Measurements from ENCODE around the gene PLCH1.

PLCH1 gene

GRCh38 chr3:155391551-155391958, 353.3 kb downstream of the PLCH1 start:
- no peaks in the 10 kb centered on the region for H3K9me3 ChIP-seq (ENCODE audit: control insufficient read depth, insufficient read depth, low read depth, low read length)
- no peak overlapping the region for H3K4me3 ChIP-seq (ENCODE audit: low read depth, low read length)
- POLR2A ChIA-PET, result no interaction called here
- TF ChIP-seq SP7 (tag by site-specific recombination; IDR thresholded peaks at IDR 0.05) (0 out of 2 replicates have a peak, but pooled peaks have one; percentile 30), ZSCAN30 (tag by site-specific recombination; IDR thresholded peaks at IDR 0.05) (no peak)
- CTCF ChIA-PET, result interaction anchor here (0.6 to 0.9 kb wide), 4 partner anchors 9 to 1748 kb away, joined by 4 to 6 read pairs (median 5); no protein-coding TSS in a partner anchor
- H3K4me1 ChIP-seq (ENCODE audit: control insufficient read depth, insufficient read depth, low read length), result no peaks in the 10 kb centered on the region
- H3K36me3 ChIP-seq (ENCODE audit: control insufficient read depth in 2 of 2, insufficient read depth in 1 of 2, low read length in 2 of 2), result no peaks in the 10 kb centered on the region
- H3K27ac ChIP-seq (ENCODE audit: extremely low read depth, low read depth, low read length), result no peak overlapping the region

GRCh38 chr3:155391104-155391503, 353.8 kb downstream of the PLCH1 start:
- Histone ChIP-seq H3K27ac (ENCODE audit: extremely low read depth, low read depth, low read length) (no peak overlapping the region), H3K36me3 (ENCODE audit: control insufficient read depth in 2 of 2, insufficient read depth in 1 of 2, low read length in 2 of 2) (no peaks in the 10 kb centered on the region), H3K4me3 (ENCODE audit: low read depth, low read length) (no peak overlapping the region), H3K4me1 (ENCODE audit: control insufficient read depth, insufficient read depth, low read length) (no peaks in the 10 kb centered on the region), H3K9me3 (ENCODE audit: control insufficient read depth, insufficient read depth, low read depth, low read length) (no peaks in the 10 kb centered on the region)
- TF ChIP-seq ZNF223 (tag by site-specific recombination; IDR thresholded peaks at IDR 0.05) (no peak), ZSCAN5A (tag by site-specific recombination; IDR thresholded peaks at IDR 0.05) (no peak), ZNF701 (tag by site-specific recombination; IDR thresholded peaks at IDR 0.05) (no peak), IKZF3 (tag by site-specific recombination; IDR thresholded peaks at IDR 0.05) (no peak), ZNF473 (tag by site-specific recombination; IDR thresholded peaks at IDR 0.05) (no peak), ZNF48 (tag by site-specific recombination; IDR thresholded peaks at IDR 0.05) (no peak)
- ChIA-PET POLR2A (no interaction called here), CTCF (interaction anchor here (0.7 to 0.9 kb wide), 3 partner anchors 9 to 311 kb away, joined by 4 to 5 read pairs (median 5); no protein-coding TSS in a partner anchor)

- POLR2A ChIA-PET, result no interaction called here
- H3K4me1 ChIP-seq (ENCODE audit: control insufficient read depth, insufficient read depth, low read length), result no peaks in the 10 kb centered on the region
- H3K4me3 ChIP-seq (ENCODE audit: low read depth, low read length), result no peak overlapping the region
- no peak overlapping the region for H3K27ac ChIP-seq (ENCODE audit: extremely low read depth, low read depth, low read length)
- CTCF ChIA-PET, result interaction anchor here (0.6 to 0.9 kb wide), 2 partner anchors 8 to 40 kb away, joined by 3 to 5 read pairs; no protein-coding TSS in a partner anchor
- no peaks in the 10 kb centered on the region for H3K9me3 ChIP-seq (ENCODE audit: control insufficient read depth, insufficient read depth, low read depth, low read length)
- TF ChIP-seq SP2 (tag by site-specific recombination; IDR thresholded peaks at IDR 0.05) (no peak), ZNF558 (tag by site-specific recombination; IDR thresholded peaks at IDR 0.05) (no peak), ZBTB11 (tag by site-specific recombination; conservative IDR thresholded peaks at IDR 0.05; ENCODE audit: low read depth) (no peak), ZNF521 (tag by site-specific recombination; IDR thresholded peaks at IDR 0.05) (no peak), ZNF157 (tag by site-specific recombination; IDR thresholded peaks at IDR 0.05) (no peak), ZNF211 (tag by site-specific recombination; IDR thresholded peaks at IDR 0.05; ENCODE audit: low read depth) (no peak)
- H3K36me3 ChIP-seq (ENCODE audit: control insufficient read depth in 2 of 2, insufficient read depth in 1 of 2, low read length in 2 of 2), result no peaks in the 10 kb centered on the region
Measured at GRCh38 chr3:155390351-155390750, 354.5 kb downstream of the PLCH1 start.

GRCh38 chr3:155388417-155388816, 356.5 kb downstream of the PLCH1 start:
- CTCF ChIA-PET, result interaction anchor here (0.6 to 2.9 kb wide), 3 partner anchors 187 to 314 kb away, joined by 3 to 13 read pairs (median 7); no protein-coding TSS in a partner anchor
- POLR2A ChIA-PET, result no interaction called here
- no peaks in the 10 kb centered on the region for H3K4me1 ChIP-seq (ENCODE audit: control insufficient read depth, insufficient read depth, low read length)
- TF ChIP-seq ZNF654 (tag by site-specific recombination; IDR thresholded peaks at IDR 0.05; ENCODE audit: low read depth) (no peak), ZNF624 (tag by site-specific recombination; IDR thresholded peaks at IDR 0.05) (no peak), ZNF658 (tag by site-specific recombination; IDR thresholded peaks at IDR 0.05) (no peak), ZNF114 (tag by site-specific recombination; IDR thresholded peaks at IDR 0.05) (no peak), SP3 (tag by site-specific recombination; IDR thresholded peaks at IDR 0.05) (no peak), ZNF155 (tag by site-specific recombination; IDR thresholded peaks at IDR 0.05) (no peak), ZNF391 (tag by site-specific recombination; IDR thresholded peaks at IDR 0.05; ENCODE audit: borderline replicate concordance, low read depth) (no peak), HIC1 (tag by site-specific recombination; IDR thresholded peaks at IDR 0.05) (no peak)

More at GRCh38 chr3:155388417-155388816, 356.5 kb downstream of the PLCH1 start:
- no peaks in the 10 kb centered on the region for H3K9me3 ChIP-seq (ENCODE audit: control insufficient read depth, insufficient read depth, low read depth, low read length)
- no peaks in the 10 kb centered on the region for H3K36me3 ChIP-seq (ENCODE audit: control insufficient read depth in 2 of 2, insufficient read depth in 1 of 2, low read length in 2 of 2)
- no peak overlapping the region for H3K4me3 ChIP-seq (ENCODE audit: low read depth, low read length)
- H3K27ac ChIP-seq (ENCODE audit: extremely low read depth, low read depth, low read length), result no peak overlapping the region
